Upper lobe of left lung (tissue), 4 donors: ENCODE measurements around the gene IL21R.

Experiments
- CTCF ChIP-seq, 6 experiments: fragments of 450-650 bp in 4 of 6; fragments of 200-600 bp in 2 of 6; sonication (generic) in 2 of 6; IDR thresholded peaks; one replicate each; pipeline ENCODE4 v1.5.1; 2016 to 2019; ENCODE audit warnings: antibody characterized with exemption in 6 of 6
- EP300 ChIP-seq, 4 donors: sonication (generic); formaldehyde crosslinking; IDR thresholded peaks; one replicate each; pipeline ENCODE4 v1.5.1; 2017; ENCODE audit warnings: antibody characterized with exemption in 4 of 4, control low read depth in 2 of 4
- POLR2A ChIP-seq, 4 donors: fragments of 450-650 bp; IDR thresholded peaks; one replicate each; pipeline ENCODE4 v1.5.1; 2016 to 2017; ENCODE audit warnings: antibody characterized with exemption in 4 of 4, mild to moderate bottlenecking in 2 of 4
- POLR2AphosphoS5 ChIP-seq, 2 donors: sonication (generic); formaldehyde crosslinking; IDR thresholded peaks; one replicate each; pipeline ENCODE4 v1.5.1; 2017; ENCODE audit warnings: antibody characterized with exemption in 2 of 2

- TF ChIP-seq CTCF (IDR thresholded peaks at IDR 0.05) (no peak), EP300 (IDR thresholded peaks at IDR 0.05) (no peak), POLR2AphosphoS5 (IDR thresholded peaks at IDR 0.05) (no peak), POLR2A (IDR thresholded peaks at IDR 0.05) (no peak)
Measured at GRCh38 chr16:27500801-27501200, 98.8 kb downstream of the IL21R start.
